ENCODE measurements around the gene HDGFL2. TPM values are rescaled to one million over a fixed set of nuclear protein-coding genes. Genes with fewer than 3 reads are reported as not detected.

HDGFL2 gene
- total RNA-seq, 1 donor from 2014 or later, result 77.9 TPM

GRCh38 chr19:4500841-4501591 lies 28.9 kb downstream of the HDGFL2 start:
- no peaks in the 10 kb centered on the region for H3K27me3 Mint-ChIP-seq
- no peak for DNase-seq (ENCODE audit: extremely low spot score, unreplicated experiment)
- no peaks in the 10 kb centered on the region for H3K4me1 Mint-ChIP-seq (ENCODE audit: unreplicated experiment)
- peaks cover under 1% of the 10 kb centered on the region for H3K36me3 Mint-ChIP-seq
- no peaks in the 10 kb centered on the region for H3K9me3 Mint-ChIP-seq
- no peak overlapping the region for H3K4me3 Mint-ChIP-seq
- H3K27ac Mint-ChIP-seq, result no peak overlapping the region
- TF ChIP-seq, protein P1, sequence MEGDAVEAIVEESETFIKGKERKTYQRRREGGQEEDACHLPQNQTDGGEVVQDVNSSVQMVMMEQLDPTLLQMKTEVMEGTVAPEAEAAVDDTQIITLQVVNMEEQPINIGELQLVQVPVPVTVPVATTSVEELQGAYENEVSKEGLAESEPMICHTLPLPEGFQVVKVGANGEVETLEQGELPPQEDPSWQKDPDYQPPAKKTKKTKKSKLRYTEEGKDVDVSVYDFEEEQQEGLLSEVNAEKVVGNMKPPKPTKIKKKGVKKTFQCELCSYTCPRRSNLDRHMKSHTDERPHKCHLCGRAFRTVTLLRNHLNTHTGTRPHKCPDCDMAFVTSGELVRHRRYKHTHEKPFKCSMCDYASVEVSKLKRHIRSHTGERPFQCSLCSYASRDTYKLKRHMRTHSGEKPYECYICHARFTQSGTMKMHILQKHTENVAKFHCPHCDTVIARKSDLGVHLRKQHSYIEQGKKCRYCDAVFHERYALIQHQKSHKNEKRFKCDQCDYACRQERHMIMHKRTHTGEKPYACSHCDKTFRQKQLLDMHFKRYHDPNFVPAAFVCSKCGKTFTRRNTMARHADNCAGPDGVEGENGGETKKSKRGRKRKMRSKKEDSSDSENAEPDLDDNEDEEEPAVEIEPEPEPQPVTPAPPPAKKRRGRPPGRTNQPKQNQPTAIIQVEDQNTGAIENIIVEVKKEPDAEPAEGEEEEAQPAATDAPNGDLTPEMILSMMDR (conservative IDR thresholded peaks at IDR 0.05), result no peak

GRCh38 chr19:4501691-4502090 lies 29.6 kb downstream of the HDGFL2 start:
- DNase-seq (ENCODE audit: extremely low spot score, unreplicated experiment), result no peak
- TF ChIP-seq, protein P1 (conservative IDR thresholded peaks at IDR 0.05), result no peak
- no peaks in the 10 kb centered on the region for H3K9me3 Mint-ChIP-seq

GRCh38 chr19:4502282-4503131 lies 30.4 kb downstream of the HDGFL2 start:
- TF ChIP-seq, protein P1 (conservative IDR thresholded peaks at IDR 0.05), result no peak
- no peaks in the 10 kb centered on the region for H3K9me3 Mint-ChIP-seq
- no peaks in the 10 kb centered on the region for H3K27me3 Mint-ChIP-seq
- DNase-seq (ENCODE audit: extremely low spot score, unreplicated experiment), result no peak
- no peak overlapping the region for H3K4me3 Mint-ChIP-seq
- peaks cover 8% of the 10 kb centered on the region for H3K36me3 Mint-ChIP-seq
- no peak overlapping the region for H3K27ac Mint-ChIP-seq
- H3K4me1 Mint-ChIP-seq (ENCODE audit: unreplicated experiment), result no peaks in the 10 kb centered on the region

More at GRCh38 chr19:4501691-4502090, 29.6 kb downstream of the HDGFL2 start:
- Mint-ChIP-seq H3K36me3 (peaks cover 7% of the 10 kb centered on the region), H3K4me1 (ENCODE audit: unreplicated experiment) (no peaks in the 10 kb centered on the region), H3K27me3 (no peaks in the 10 kb centered on the region), H3K27ac (no peak overlapping the region), H3K4me3 (no peak overlapping the region)

DNA sequence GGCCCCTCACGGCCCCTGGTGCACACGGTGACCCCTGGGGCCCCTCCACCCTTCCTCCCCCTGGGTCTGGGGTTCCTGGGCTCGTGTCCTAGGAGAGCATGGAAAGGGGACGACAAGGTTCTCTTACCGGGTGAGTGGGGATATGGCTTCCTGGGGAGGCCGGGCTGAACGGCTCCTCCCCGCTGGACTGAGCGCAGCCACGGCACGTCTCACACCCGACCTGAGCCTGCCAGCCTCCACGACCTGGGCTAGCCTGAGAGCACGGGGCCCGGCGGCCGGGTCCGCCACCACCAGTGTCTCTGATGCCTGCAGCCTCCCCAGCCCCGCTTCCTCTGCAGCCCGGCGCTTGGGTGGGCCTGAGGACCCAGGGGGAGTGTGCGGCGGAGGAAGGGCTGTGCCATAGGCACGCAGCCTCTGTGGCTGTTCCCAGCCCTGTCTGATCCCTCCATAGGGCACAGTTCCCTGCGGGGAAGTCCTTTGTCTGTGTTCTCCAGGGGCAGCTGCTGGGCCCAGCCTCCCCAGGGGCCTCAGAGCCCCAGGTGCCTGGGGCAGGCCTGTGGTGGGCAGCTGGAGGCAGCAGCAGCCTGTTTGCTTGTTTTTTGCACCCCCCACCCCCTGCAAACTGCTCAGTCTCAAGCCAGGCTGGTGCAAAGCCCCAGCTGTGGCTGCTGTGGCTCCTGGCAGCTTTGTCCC lies 31.2 kb downstream of the HDGFL2 start:
- H3K36me3 Mint-ChIP-seq, result peaks cover 8% of the 10 kb centered on the region

GRCh38 chr19:4503825-4504170 lies 31.7 kb downstream of the HDGFL2 start:
- TF ChIP-seq, protein P1 (conservative IDR thresholded peaks at IDR 0.05), result no peak
- Mint-ChIP-seq H3K27me3 (no peaks in the 10 kb centered on the region), H3K36me3 (peaks cover 8% of the 10 kb centered on the region), H3K4me3 (no peak overlapping the region), H3K9me3 (no peaks in the 10 kb centered on the region), H3K4me1 (ENCODE audit: unreplicated experiment) (no peaks in the 10 kb centered on the region), H3K27ac (no peak overlapping the region)
- no peak for DNase-seq (ENCODE audit: extremely low spot score, unreplicated experiment)

More for the DNA sequence above, 31.2 kb downstream of the HDGFL2 start:
- DNase-seq (ENCODE audit: extremely low spot score, unreplicated experiment), result no peak
- Mint-ChIP-seq H3K4me1 (ENCODE audit: unreplicated experiment) (no peaks in the 10 kb centered on the region), H3K27me3 (no peaks in the 10 kb centered on the region), H3K27ac (no peak overlapping the region), H3K4me3 (no peak overlapping the region), H3K9me3 (no peaks in the 10 kb centered on the region)
- TF ChIP-seq, protein P1 (conservative IDR thresholded peaks at IDR 0.05), result no peak
